ENCODE data around the gene USP48.

Gene USP48

DNA sequence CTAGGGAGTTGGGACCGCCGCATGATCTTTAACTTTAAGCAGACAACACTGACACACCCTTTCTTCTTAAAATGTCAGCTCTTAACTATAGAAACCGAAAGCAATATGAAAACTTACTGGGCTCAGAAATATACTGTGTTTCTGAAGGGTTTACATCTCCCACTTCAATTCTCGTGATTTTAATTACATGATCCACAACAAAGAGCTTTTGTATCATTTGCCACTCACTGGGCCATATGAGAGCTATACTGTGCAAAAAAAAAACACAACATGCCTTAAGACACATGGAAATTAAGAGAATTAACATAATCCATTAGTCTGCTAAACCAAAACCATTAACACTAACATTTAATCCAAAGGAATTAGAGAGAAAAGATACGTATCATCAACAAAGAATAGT is 78.8 kb downstream of the USP48 start:
- Histone ChIP-seq H3K36me3 (ENCODE audit: low read length) (peaks cover 17% of the 10 kb centered on the region), H3K9me2 (replicated peaks; ENCODE audit: insufficient read depth, low read length) (no peaks in the 10 kb centered on the region)

DNA sequence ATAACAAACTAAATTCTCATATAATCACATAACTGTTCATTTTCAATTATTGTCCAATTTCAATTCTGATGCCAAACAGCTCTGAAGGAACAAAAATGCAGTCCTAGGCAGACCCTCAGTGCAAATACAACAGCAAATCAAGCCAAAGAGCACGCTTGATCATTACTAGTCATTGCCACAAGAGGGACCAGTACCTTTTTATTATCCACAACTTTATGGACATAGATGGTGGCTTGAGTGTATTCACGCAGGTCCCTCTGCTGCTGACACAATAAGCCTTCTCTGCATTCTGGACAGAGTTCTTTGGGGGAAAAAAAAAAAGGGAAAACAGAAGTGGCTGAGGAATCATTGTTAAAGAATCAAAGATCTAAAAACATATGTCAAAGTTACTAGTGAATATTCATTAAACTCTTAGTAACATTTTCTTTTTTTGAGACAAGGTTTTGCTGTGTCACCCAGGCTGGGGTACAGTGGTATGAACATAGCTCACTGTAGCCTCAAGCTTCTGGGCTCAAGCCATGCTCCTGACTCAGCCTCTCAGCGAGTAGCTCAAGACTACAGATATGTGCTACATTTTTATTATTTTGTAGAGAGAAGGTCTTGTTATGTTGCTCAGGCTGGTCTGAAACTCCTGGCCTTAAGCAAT is 79.5 kb downstream of the USP48 start:
- Histone ChIP-seq H3K27me3 (ENCODE audit: low read length) (no peaks in the 10 kb centered on the region), H2AFZ (ENCODE audit: low read depth, low read length, severe bottlenecking) (no peak overlapping the region), H3K36me3 (ENCODE audit: low read length) (peaks cover 16% of the 10 kb centered on the region), H3K27ac (ENCODE audit: low read depth, low read length) (no peak overlapping the region), H3K79me2 (ENCODE audit: insufficient read depth, low read length) (no peaks in the 10 kb centered on the region), H3K9ac (ENCODE audit: low read length) (no peak overlapping the region), H4K20me1 (ENCODE audit: low read depth, low read length) (no peaks in the 10 kb centered on the region), H3K4me2 (ENCODE audit: low read depth, low read length, poor library complexity, severe bottlenecking) (no peak overlapping the region), H3K9me3 (ENCODE audit: insufficient read depth, low read length) (no peaks in the 10 kb centered on the region), H3K4me3 (ENCODE audit: insufficient read depth, low read length, poor library complexity, severe bottlenecking) (no peak overlapping the region), H3F3A (ENCODE audit: insufficient read depth) (no peaks in the 10 kb centered on the region), H3K9me2 (replicated peaks; ENCODE audit: insufficient read depth, low read length) (no peaks in the 10 kb centered on the region)
- TF ChIP-seq EZH2phosphoT487 (conservative IDR thresholded peaks at IDR 0.05; ENCODE audit: low read length), result no peak
- TF ChIP-seq, protein P1, sequence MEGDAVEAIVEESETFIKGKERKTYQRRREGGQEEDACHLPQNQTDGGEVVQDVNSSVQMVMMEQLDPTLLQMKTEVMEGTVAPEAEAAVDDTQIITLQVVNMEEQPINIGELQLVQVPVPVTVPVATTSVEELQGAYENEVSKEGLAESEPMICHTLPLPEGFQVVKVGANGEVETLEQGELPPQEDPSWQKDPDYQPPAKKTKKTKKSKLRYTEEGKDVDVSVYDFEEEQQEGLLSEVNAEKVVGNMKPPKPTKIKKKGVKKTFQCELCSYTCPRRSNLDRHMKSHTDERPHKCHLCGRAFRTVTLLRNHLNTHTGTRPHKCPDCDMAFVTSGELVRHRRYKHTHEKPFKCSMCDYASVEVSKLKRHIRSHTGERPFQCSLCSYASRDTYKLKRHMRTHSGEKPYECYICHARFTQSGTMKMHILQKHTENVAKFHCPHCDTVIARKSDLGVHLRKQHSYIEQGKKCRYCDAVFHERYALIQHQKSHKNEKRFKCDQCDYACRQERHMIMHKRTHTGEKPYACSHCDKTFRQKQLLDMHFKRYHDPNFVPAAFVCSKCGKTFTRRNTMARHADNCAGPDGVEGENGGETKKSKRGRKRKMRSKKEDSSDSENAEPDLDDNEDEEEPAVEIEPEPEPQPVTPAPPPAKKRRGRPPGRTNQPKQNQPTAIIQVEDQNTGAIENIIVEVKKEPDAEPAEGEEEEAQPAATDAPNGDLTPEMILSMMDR (IDR thresholded peaks at IDR 0.05; ENCODE audit: insufficient read depth, low read length, poor library complexity, severe bottlenecking), result peak; percentile 11

More for the DNA sequence above, 78.8 kb downstream of the USP48 start:
- H3K27me3 ChIP-seq (ENCODE audit: low read length), result no peaks in the 10 kb centered on the region
- TF ChIP-seq, protein P1 (IDR thresholded peaks at IDR 0.05; ENCODE audit: insufficient read depth, low read length, poor library complexity, severe bottlenecking), result no peak
- no peak for TF ChIP-seq EZH2phosphoT487 (conservative IDR thresholded peaks at IDR 0.05; ENCODE audit: low read length)
- no peak overlapping the region for H2AFZ ChIP-seq (ENCODE audit: low read depth, low read length, severe bottlenecking)
- H4K20me1 ChIP-seq (ENCODE audit: low read depth, low read length), result no peaks in the 10 kb centered on the region
- no peaks in the 10 kb centered on the region for H3F3A ChIP-seq (ENCODE audit: insufficient read depth)
- H3K9me3 ChIP-seq (ENCODE audit: insufficient read depth, low read length), result no peaks in the 10 kb centered on the region
- H3K79me2 ChIP-seq (ENCODE audit: insufficient read depth, low read length), result no peaks in the 10 kb centered on the region
- no peak overlapping the region for H3K27ac ChIP-seq (ENCODE audit: low read depth, low read length)
- H3K4me3 ChIP-seq (ENCODE audit: insufficient read depth, low read length, poor library complexity, severe bottlenecking), result no peak overlapping the region
- H3K9ac ChIP-seq (ENCODE audit: low read length), result no peak overlapping the region
- H3K4me2 ChIP-seq (ENCODE audit: low read depth, low read length, poor library complexity, severe bottlenecking), result no peak overlapping the region

DNA sequence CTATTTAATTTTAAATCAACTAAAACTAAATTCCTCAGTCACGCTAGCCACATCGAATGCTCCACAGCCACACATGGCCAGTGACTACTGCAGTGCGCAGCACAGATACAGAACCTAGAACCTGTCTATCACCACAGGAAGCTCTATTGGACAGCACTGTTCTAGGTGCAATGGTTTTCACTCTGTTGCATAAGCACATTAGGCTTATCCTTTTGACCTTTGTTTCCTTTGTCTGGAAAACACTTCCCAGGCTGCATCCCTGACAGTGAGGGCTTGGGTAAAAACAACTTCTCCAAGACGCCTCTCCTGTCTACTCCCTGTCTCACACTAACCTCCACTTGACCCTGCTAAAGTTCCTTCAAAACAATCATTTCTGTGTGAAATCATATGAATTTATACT is 80.2 kb downstream of the USP48 start:
- H4K20me1 ChIP-seq (ENCODE audit: low read depth, low read length), result no peaks in the 10 kb centered on the region
- peaks cover 20% of the 10 kb centered on the region for H3K36me3 ChIP-seq (ENCODE audit: low read length)
- no peaks in the 10 kb centered on the region for H3K79me2 ChIP-seq (ENCODE audit: insufficient read depth, low read length)
- no peaks in the 10 kb centered on the region for H3K9me2 ChIP-seq (replicated peaks; ENCODE audit: insufficient read depth, low read length)
- no peak overlapping the region for H3K4me2 ChIP-seq (ENCODE audit: low read depth, low read length, poor library complexity, severe bottlenecking)
- H2AFZ ChIP-seq (ENCODE audit: low read depth, low read length, severe bottlenecking), result no peak overlapping the region
- no peak overlapping the region for H3K27ac ChIP-seq (ENCODE audit: low read depth, low read length)
- no peaks in the 10 kb centered on the region for H3K9me3 ChIP-seq (ENCODE audit: insufficient read depth, low read length)
- no peak overlapping the region for H3K4me3 ChIP-seq (ENCODE audit: insufficient read depth, low read length, poor library complexity, severe bottlenecking)
- no peaks in the 10 kb centered on the region for H3K27me3 ChIP-seq (ENCODE audit: low read length)
- no peaks in the 10 kb centered on the region for H3F3A ChIP-seq (ENCODE audit: insufficient read depth)
- TF ChIP-seq EZH2phosphoT487 (conservative IDR thresholded peaks at IDR 0.05; ENCODE audit: low read length), result no peak
- TF ChIP-seq, protein P1 (IDR thresholded peaks at IDR 0.05; ENCODE audit: insufficient read depth, low read length, poor library complexity, severe bottlenecking), result no peak
- H3K9ac ChIP-seq (ENCODE audit: low read length), result no peak overlapping the region
